ENCODE results near the gene SBF2.

SBF2 gene

GRCh38 chr11:10322830-10323792, 29.1 kb upstream of the SBF2 start:
- H3K4me3 ChIP-seq (ENCODE audit: low read length), result peak overlapping the region; percentile 38; the same call in 1 of the 2 replicates
- no peak for TF ChIP-seq EZH2phosphoT487 (IDR thresholded peaks at IDR 0.05; ENCODE audit: low read depth)
- TF ChIP-seq CTCF (IDR thresholded peaks at IDR 0.05; ENCODE audit: low read depth, low read length), result peak; percentile 67
- no peak overlapping the region for H3K27ac ChIP-seq (ENCODE audit: low read length)
- H3K9ac ChIP-seq (ENCODE audit: low read length), result peak overlapping the region; percentile 3; the same call in 1 of the 2 replicates
- no peaks in the 10 kb centered on the region for H3K79me2 ChIP-seq (ENCODE audit: low read length)
- H4K20me1 ChIP-seq (ENCODE audit: insufficient read depth, low read length), result no peaks in the 10 kb centered on the region
- peak overlapping the region; percentile 82; the same call in 1 of the 2 replicates for H2AFZ ChIP-seq (ENCODE audit: low read depth, low read length)
- no peaks in the 10 kb centered on the region for H3K36me3 ChIP-seq (replicated peaks; ENCODE audit: low read depth, low read length)
- peaks cover 37% of the 10 kb centered on the region for H3K27me3 ChIP-seq (ENCODE audit: low read depth, low read length)
- peak overlapping the region; percentile 50 for H3K4me2 ChIP-seq (ENCODE audit: low read length)
- peaks cover 28% of the 10 kb centered on the region for H3K4me1 ChIP-seq (ENCODE audit: low read length)
- no peaks in the 10 kb centered on the region; the same call in 1 of the 2 replicates for H3K9me3 ChIP-seq (ENCODE audit: insufficient read depth, low read length)

GRCh38 chr11:10322401-10322800, 28.4 kb upstream of the SBF2 start:
- Histone ChIP-seq H3K36me3 (replicated peaks; ENCODE audit: low read depth, low read length) (no peaks in the 10 kb centered on the region), H3K9me3 (ENCODE audit: insufficient read depth, low read length) (no peaks in the 10 kb centered on the region; the same call in 1 of the 2 replicates), H3K27ac (ENCODE audit: low read length) (no peak overlapping the region), H3K79me2 (ENCODE audit: low read length) (no peaks in the 10 kb centered on the region), H3K4me1 (ENCODE audit: low read length) (peaks cover 36% of the 10 kb centered on the region), H4K20me1 (ENCODE audit: insufficient read depth, low read length) (no peaks in the 10 kb centered on the region), H3K27me3 (ENCODE audit: low read depth, low read length) (peaks cover 34% of the 10 kb centered on the region), H3K4me3 (ENCODE audit: low read length) (0 out of 2 replicates have a peak overlapping the region, but pooled peaks have one; percentile 38), H3K4me2 (ENCODE audit: low read length) (peak overlapping the region; percentile 50; the same call in 1 of the 2 replicates), H2AFZ (ENCODE audit: low read depth, low read length) (no peak overlapping the region), H3K9ac (ENCODE audit: low read length) (0 out of 2 replicates have a peak overlapping the region, but pooled peaks have one; percentile 3)
- no peak for TF ChIP-seq EZH2phosphoT487 (IDR thresholded peaks at IDR 0.05; ENCODE audit: low read depth)
- TF ChIP-seq CTCF (IDR thresholded peaks at IDR 0.05; ENCODE audit: low read depth, low read length), result no peak

GRCh38 chr11:10320736-10321465, 26.9 kb upstream of the SBF2 start:
- H3K9me3 ChIP-seq (ENCODE audit: insufficient read depth, low read length), result no peaks in the 10 kb centered on the region; the same call in 1 of the 2 replicates
- TF ChIP-seq EZH2phosphoT487 (IDR thresholded peaks at IDR 0.05; ENCODE audit: low read depth) (no peak), CTCF (IDR thresholded peaks at IDR 0.05; ENCODE audit: low read depth, low read length) (no peak)
- peaks cover 49% of the 10 kb centered on the region for H3K4me1 ChIP-seq (ENCODE audit: low read length)
- no peak overlapping the region for H3K4me2 ChIP-seq (ENCODE audit: low read length)
- no peak overlapping the region for H3K4me3 ChIP-seq (ENCODE audit: low read length)
- H4K20me1 ChIP-seq (ENCODE audit: insufficient read depth, low read length), result no peaks in the 10 kb centered on the region
- H3K36me3 ChIP-seq (replicated peaks; ENCODE audit: low read depth, low read length), result no peaks in the 10 kb centered on the region
- no peak overlapping the region for H2AFZ ChIP-seq (ENCODE audit: low read depth, low read length)
- no peak overlapping the region for H3K9ac ChIP-seq (ENCODE audit: low read length)
- peaks cover 28% of the 10 kb centered on the region for H3K27me3 ChIP-seq (ENCODE audit: low read depth, low read length)
- no peak overlapping the region for H3K27ac ChIP-seq (ENCODE audit: low read length)
- no peaks in the 10 kb centered on the region for H3K79me2 ChIP-seq (ENCODE audit: low read length)
